NCI-H1105 treated with DMSO at 0.1 percent for 48 hours (cell line): ENCODE data around the gene ME3.
"Not testable (repeated sequence)": the region's sequence is repeated elsewhere in the genome, so short reads cannot be mapped to it uniquely, and the experiment has no call there.

Source experiments
- DNase-seq: peaks from one replicate; lab custom pipeline; 2025; lab: John Stamatoyannopoulos, UW

The ME3 gene

DNA sequence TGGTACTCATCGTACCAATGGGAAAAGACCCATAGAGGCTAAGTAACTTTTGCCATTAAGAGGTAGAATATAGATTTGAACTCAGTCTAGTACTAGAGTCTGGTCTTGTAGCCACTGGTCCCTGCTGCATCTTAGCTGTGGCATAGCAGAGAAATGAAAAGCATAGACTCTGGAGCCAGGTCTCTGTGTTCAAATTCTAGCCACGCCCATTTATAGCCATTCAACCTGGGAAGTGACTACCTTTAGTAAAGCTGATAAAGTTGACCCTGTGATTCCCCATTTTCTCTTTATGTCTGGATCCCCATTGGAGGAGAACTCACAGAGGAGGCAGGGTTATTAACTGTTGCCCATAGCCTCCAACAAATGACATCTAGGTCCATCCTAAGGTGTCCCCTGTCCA lies 113.6 kb downstream of the ME3 start:
- DNase-seq = no peak

DNA sequence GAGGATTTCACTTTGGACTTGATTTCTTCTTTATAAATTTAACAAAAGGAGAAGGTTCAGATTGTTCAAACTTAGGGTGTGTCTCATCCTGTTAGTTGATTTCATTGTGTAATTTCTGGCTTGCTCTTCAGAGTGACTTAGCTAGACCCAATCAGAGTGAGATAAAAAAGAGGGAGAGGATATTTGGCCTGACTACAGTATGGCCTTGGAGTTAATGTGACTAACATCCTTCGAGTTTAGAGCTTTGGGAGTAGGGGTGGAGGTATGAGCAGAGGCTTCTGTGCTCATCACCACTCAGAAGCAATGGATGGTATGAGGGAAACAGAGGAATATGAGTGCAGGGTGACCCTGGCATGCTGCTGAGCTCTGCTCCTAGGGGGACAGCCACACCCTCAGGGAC lies 114.2 kb downstream of the ME3 start:
- DNase-seq = no peak

- DNase-seq = no peak
These were observed 116.5 kb downstream of the ME3 start for GRCh38 chr11:86555866-86556265.

DNA sequence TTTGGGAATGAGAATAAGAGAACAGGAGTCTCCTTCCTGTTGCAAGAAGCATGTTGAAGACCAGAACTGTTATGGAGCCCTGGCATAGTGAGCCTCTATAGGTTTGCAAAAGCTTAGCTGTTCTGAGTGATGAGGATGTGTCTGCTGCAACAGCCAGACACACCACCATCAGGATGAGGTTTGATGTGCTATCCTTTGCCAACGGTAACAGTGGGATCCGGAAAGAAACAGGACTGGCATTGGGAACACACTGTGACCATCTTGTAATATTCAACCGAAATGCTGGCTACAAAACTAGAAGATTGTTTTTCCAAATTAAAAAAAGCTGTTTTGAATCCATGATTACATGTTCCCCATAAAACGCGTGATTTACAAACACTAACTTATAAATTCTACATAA lies 117.0 kb downstream of the ME3 start:
- DNase-seq = no peak

- peak; percentile 66 for DNase-seq
These were observed 119.2 kb downstream of the ME3 start for GRCh38 chr11:86553265-86553664.

- DNase-seq = no peak
These were observed 120.9 kb downstream of the ME3 start for GRCh38 chr11:86551288-86552092.

DNA sequence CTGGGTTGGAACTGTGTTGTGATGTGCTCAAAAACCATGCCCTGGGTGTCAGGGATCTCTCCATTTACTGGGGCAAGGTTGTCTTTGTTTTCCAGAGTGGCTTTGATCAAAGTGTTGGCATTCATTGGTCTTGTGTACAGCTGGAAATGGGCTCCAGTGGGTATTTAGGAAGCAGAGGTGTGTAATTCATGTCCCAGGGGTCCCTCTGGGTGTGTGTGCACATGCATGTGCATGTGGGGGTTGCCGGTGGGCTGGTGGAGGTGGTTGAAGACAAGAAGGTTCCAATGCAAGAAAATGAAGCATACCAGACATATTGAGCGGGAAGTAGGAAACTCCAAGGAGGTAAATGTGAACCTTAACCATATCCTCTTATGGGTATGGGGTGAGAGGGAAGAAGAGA lies 121.7 kb downstream of the ME3 start:
- DNase-seq = no peak

GRCh38 chr11:86548271-86548917 lies 124.0 kb downstream of the ME3 start:
- no peak for DNase-seq

DNA sequence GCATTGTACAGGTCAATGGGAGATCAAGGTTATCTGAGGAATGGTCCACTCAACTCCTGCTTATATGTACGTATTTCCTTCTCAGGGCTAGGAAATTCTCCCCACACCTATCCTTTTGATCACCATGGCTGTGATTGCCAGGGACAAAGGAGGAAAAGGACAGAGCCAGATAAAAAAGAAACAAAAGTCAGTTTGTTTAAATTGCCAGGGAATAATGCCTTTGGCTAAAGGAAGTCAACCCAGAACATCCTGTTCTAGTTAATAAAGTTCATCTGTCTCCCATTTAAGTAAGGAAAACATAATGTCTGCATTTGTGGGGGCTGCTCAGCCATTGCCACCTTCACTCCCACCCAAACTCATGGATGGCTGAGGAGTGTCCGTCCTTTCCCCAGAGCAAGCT lies 124.7 kb downstream of the ME3 start:
- no peak for DNase-seq

DNA sequence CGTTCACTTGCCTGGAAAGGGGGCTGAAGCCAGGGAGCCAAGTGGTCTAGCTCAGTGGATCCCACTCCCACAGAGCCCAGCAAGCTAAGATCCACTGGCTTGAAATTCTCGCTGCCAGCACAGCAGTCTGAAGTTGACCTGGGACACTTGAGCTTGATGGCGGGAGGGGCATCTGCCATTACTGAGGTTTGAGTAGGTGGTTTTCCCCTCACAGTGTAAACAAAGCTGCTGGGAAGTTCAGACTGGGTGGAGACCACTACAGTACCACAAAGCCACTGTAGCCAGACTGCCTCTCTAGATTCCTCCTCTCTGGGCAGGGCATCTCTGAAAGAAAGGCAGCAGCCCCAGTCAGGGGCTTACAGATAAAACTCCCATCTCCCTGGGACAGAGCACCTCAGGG lies 131.1 kb downstream of the ME3 start:
- DNase-seq = not testable (repeated sequence)

DNA sequence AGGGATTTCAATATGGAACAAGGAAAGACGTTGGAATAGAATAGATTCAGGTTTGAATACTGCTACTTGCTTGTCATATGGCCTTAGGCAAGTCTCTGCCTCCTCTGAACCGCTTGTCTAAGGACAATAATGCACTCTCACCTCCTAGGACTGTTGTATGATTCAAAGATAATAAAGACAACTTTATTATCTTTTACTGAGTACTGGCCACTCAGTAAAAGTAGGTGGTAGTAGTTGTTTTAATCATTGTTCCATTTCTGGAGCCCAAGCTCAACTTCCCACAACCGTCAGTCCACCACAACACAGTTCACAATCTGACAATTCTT lies 134.2 kb downstream of the ME3 start:
- DNase-seq = no peak

DNA sequence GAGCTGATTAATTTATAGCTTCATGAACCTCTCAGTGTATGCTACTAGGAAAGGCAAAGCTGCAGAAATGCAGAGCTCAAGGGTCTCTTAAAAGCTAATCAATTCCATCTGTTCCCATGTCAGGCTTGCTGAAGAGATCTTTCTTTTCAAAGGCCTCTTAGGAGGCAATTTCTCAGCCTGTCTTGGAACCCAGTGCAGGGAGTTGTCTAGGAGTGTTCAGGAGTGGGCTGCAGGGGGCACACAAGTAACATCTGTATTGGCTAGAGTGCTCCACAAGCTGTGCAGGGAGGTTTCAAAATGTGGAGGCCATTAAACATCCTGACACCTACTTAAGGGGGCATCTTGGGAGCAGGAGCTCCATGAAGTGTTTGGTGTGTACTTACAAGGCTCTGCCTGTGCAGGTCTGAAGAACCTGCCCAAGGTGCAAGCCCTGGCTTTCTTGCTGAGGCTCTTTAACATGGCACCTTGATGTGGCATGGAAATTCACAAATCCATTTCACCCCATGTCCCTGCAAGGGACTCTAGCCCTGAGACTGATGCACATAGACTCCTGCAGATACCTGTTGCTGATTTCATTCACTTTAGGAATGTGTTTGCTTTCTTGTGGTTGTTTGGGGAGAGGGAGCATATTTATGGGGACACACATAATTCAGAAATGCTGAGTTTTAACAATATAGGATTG lies 134.7 kb downstream of the ME3 start:
- no peak for DNase-seq

- DNase-seq = no peak
These were observed 136.6 kb downstream of the ME3 start for GRCh38 chr11:86535773-86536172.

DNA sequence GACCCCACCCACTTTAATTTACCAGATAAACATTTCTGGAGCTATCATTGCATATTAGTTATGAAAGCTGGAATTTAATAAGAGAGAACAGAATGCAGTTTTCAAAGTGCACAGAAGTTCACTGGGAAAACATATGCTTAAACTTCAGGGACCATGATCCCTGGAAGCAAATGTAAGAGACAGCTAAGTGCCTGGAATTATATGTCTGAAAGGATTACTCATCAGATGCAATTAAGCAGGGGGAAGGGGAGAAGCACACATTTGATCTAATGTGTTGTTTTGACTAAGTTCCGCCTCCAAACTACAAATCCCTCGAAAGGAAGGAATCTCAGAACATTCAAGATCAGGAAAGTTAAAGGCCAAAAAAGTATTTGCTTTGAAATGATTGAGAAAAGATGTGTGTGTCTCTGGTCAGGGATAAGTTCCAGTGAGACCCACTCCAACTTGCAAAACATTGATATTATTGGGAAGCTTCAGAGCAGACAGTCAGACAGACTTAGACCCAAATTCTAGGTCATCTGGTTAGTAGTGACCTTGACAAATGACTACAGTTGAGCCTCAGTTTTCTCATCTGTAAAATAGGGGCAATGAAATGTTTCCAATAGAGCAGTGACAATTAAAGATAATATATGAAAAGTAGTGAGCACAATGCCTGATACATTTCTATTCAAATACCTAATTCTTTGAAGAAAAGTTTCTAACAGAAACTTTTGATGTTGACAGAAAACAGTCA lies 147.6 kb downstream of the ME3 start:
- DNase-seq = no peak

- DNase-seq = no peak
These were observed 148.4 kb downstream of the ME3 start for GRCh38 chr11:86523738-86524619.

DNA sequence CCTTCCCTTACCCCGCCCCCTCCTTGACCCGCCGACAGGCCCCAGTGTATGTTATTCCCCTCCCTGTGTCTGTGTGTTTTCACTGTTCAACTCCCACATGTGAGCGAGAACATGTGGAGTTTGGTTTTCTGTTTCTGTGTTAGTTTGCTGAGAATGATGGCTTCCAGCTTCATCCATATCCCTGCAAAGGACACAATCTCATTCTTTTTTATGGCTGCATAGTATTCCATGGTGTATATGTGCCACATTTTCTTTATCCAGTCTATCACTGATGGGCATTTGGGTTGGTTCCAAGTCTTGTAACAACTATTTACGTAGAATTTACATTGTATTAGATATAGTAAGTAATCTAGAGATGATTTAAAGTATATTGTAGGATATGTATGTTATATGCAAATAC lies 149.9 kb downstream of the ME3 start:
- DNase-seq = not testable (repeated sequence)

DNA sequence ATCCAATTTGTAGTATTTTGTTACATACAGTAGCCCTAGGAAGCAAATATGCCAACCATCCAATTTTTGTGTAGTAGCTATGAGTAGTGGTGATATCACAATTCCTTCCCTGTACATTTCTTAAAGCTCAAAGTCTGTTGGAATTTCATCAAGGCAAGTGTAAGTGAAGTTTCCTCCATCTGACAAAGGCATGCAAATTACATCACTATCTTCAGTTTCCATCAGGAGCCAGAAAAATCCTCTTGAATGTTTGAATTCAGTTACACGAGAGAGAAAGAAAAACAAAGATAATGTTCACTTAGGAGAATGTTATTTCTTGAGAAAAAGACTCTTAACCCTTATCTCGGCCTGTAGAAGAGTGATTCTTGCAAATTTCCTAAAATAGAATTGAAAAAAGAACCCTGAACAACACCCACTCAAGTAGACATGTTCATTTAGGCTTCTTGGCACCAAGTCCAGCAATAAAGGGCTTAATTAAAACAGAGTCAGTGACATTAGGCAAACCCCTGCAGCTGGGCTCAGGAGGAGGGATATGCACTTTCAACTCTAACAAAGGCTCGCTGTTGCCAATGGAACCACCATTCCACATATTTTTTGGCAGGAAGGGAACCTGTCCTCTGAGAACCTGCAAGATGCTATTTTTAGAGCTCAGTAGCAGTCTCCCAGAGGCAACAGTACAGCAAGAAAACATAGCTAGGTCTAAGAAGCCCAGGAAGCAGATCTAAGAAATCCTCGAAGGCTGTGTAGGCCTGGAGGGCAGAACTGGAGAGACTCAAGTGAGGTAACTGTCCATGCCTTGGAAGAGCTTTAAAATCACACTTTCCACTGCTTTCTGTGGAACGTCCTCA lies 153.1 kb downstream of the ME3 start:
- peak; percentile 59 for DNase-seq

GRCh38 chr11:86518211-86518610 lies 154.2 kb downstream of the ME3 start:
- no peak for DNase-seq

- no peak for DNase-seq
These were observed 154.9 kb downstream of the ME3 start for GRCh38 chr11:86517557-86517956.

DNA sequence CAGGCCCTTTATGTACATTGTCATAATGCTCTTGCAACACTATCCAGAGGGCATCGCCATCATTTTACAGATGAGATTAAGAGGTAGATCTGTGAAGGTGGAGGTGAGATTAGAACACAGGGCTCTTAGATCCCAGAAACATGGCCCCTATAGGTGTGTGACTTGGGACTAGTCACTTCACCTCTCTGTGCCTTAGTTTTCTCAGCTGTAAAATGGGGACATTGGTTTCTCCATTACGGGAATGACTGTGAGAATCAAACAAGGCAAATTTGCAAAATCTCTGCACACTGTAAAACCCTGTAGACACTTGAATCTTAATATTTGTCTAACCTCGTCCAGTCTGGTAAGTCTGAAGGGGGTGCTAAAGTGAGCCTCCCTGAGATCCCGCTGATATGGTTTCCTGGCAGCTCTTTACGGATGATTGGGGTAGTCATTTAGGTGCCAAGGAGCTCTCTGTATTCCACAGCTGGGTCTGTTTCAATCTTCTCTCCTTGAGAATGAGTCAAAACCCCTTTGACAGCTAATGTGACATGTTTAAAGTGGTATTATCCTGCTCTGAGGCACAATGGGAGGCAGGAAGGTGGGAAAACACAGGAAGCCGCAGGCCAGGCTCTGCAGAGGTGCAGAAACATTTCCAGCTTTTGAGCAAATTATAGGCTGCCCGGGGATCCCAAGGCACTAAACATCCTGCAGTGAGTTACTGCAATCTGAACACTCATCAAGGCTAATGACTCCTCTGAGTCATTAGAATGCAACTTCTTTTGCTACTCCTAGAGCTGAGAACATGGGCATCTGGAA lies 156.9 kb downstream of the ME3 start:
- no peak for DNase-seq
